MM.1S (cell line): ENCODE results near the gene MTCL1.

ENCODE experiments used
- DNase-seq: peaks from one replicate; pipeline ENCODE4 v3.0.0-alpha.2; 2015
- H2AFZ ChIP-seq: fragments of 300-600 bp; sonication (generic); 2 replicates; pipeline ENCODE4 v1.6.0; 2016; ENCODE audit warnings: antibody characterized with exemption, low read length
- H3F3A ChIP-seq: fragments of 300-600 bp; sonication (generic); 2 replicates; pipeline ENCODE4 v1.6.1; 2016; ENCODE audit warnings: mild to moderate bottlenecking, antibody characterized with exemption, low read length, moderate library complexity, mixed read lengths; ENCODE audit not compliant: insufficient read depth
- H3K27ac ChIP-seq: fragments of 300-600 bp; sonication (generic); 2 replicates; pipeline ENCODE4 v1.5.1; 2016; ENCODE audit warnings: mild to moderate bottlenecking, low read length
- H3K27me3 ChIP-seq: fragments of 300-600 bp; sonication (generic); replicated peaks from 2 replicates; pipeline ENCODE4 v1.6.0; 2016; ENCODE audit warnings: low read length; ENCODE audit not compliant: insufficient read depth
- H3K36me3 ChIP-seq: fragments of 300-600 bp; sonication (generic); replicated peaks from 2 replicates; pipeline ENCODE4 v1.6.1; 2016; ENCODE audit warnings: mild to moderate bottlenecking, low read length, mixed read lengths; ENCODE audit not compliant: insufficient read depth
- H3K4me1 ChIP-seq: fragments of 300-600 bp; sonication (generic); 2 replicates; pipeline ENCODE4 v1.6.1; 2016; ENCODE audit warnings: low read length, mixed read lengths
- H3K4me2 ChIP-seq: fragments of 300-600 bp; sonication (generic); 2 replicates; pipeline ENCODE4 v1.6.0; 2016; ENCODE audit warnings: low read depth, low read length
- H3K4me3 ChIP-seq: fragments of 300-600 bp; sonication (generic); 2 replicates; pipeline ENCODE4 v1.5.1; 2016; ENCODE audit warnings: low read length, mixed read lengths
- H3K79me2 ChIP-seq: fragments of 300-600 bp; sonication (generic); 2 replicates; pipeline ENCODE4 v1.6.1; 2016; ENCODE audit warnings: mixed run types, low read length, mixed read lengths
- H3K9ac ChIP-seq: fragments of 300-600 bp; sonication (generic); 2 replicates; pipeline ENCODE4 v1.6.1; 2016; ENCODE audit warnings: low read length, mixed read lengths
- H3K9me2 ChIP-seq: fragments of 300-600 bp; sonication (generic); replicated peaks from 2 replicates; pipeline ENCODE4 v1.6.1; 2016; ENCODE audit warnings: mild to moderate bottlenecking, low read length, mixed read lengths; ENCODE audit not compliant: insufficient read depth
- H3K9me3 ChIP-seq: fragments of 300-600 bp; sonication (generic); replicated peaks from 2 replicates; pipeline ENCODE4 v1.6.1; 2016; ENCODE audit warnings: mild to moderate bottlenecking, low read length, mixed read lengths; ENCODE audit not compliant: insufficient read depth
- H4K20me1 ChIP-seq: fragments of 300-600 bp; sonication (generic); 2 replicates; pipeline ENCODE4 v1.6.1; 2016; ENCODE audit warnings: mild to moderate bottlenecking, low read length, moderate library complexity, mixed read lengths; ENCODE audit not compliant: insufficient read depth
- EZH2 ChIP-seq: fragments of 300-600 bp; sonication (generic); optimal IDR thresholded peaks from 2 replicates; pipeline ENCODE3; 2017; ENCODE audit warnings: low read depth, mild to moderate bottlenecking, antibody characterized with exemption, low read length, mixed read lengths
- EZH2phosphoT487 ChIP-seq: fragments of 300-600 bp; sonication (generic); IDR thresholded peaks from 2 replicates; pipeline ENCODE4 v1.6.1; 2018; ENCODE audit warnings: antibody characterized with exemption, low read length
- TF ChIP-seq, protein P1 (sequence below): fragments of 300-600 bp; sonication (generic); IDR thresholded peaks from 2 replicates; pipeline ENCODE4 v1.5.1; 2016; ENCODE audit warnings: antibody characterized with exemption, low read length, mixed read lengths

Gene MTCL1

DNA sequence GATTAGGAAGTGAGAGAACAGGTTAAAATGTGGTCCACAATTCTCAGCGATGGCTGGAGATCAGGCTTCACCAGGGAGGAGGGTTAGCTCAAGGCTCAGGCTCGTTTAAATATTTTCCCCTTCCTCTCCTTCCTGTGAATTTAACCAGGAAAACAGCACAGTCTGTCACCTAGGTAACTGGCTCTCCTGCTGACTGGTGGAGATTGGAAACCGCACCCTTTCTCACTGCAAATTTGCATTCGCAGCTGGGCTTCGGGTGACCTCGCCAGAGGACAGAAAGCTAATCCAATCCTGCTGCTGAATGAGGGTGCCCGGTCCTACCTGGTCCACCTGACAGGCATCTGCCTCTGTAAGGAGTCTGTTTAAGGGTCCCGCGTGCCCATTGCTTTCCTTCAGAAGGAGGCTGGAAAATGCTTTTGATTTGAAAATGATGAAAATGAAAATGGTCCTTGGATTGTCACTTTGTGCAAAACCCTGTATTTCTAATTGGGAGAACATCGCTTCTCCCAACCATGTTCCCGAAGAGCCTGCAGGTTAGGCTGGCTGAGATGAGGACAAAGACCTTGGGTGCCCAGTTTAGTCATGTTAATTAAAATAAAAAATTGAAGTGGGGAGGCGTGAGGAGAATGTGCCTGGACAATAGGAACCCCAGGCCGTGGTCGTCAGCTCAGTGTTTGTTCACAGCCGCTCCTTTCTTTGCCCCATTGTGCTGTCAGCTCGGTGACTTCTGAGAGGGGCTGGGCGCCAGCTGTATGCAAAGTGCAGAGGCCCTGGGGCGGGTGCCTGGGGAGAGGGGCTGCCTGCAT is 43.4 kb upstream of the MTCL1 start:
- peaks cover 12% of the 10 kb centered on the region; the same call in 1 of the 2 replicates for H3K4me1 ChIP-seq
- peak overlapping the region; percentile 4; the same call in 1 of the 2 replicates for H3K27ac ChIP-seq
- H3K9me3 ChIP-seq, result no peaks in the 10 kb centered on the region
- H3K4me2 ChIP-seq, result peak overlapping the region; percentile 75
- H3K36me3 ChIP-seq, result no peaks in the 10 kb centered on the region
- no peaks in the 10 kb centered on the region for H3K79me2 ChIP-seq
- H3K9ac ChIP-seq, result peak overlapping the region; percentile 15; the same call in 1 of the 2 replicates
- H2AFZ ChIP-seq, result peak overlapping the region; percentile 62
- no peaks in the 10 kb centered on the region for H3F3A ChIP-seq
- H4K20me1 ChIP-seq, result no peaks in the 10 kb centered on the region
- no peaks in the 10 kb centered on the region for H3K27me3 ChIP-seq
- H3K9me2 ChIP-seq, result no peaks in the 10 kb centered on the region
- peak; percentile 44 for DNase-seq
- no peak for TF ChIP-seq EZH2phosphoT487
- TF ChIP-seq, protein P1, sequence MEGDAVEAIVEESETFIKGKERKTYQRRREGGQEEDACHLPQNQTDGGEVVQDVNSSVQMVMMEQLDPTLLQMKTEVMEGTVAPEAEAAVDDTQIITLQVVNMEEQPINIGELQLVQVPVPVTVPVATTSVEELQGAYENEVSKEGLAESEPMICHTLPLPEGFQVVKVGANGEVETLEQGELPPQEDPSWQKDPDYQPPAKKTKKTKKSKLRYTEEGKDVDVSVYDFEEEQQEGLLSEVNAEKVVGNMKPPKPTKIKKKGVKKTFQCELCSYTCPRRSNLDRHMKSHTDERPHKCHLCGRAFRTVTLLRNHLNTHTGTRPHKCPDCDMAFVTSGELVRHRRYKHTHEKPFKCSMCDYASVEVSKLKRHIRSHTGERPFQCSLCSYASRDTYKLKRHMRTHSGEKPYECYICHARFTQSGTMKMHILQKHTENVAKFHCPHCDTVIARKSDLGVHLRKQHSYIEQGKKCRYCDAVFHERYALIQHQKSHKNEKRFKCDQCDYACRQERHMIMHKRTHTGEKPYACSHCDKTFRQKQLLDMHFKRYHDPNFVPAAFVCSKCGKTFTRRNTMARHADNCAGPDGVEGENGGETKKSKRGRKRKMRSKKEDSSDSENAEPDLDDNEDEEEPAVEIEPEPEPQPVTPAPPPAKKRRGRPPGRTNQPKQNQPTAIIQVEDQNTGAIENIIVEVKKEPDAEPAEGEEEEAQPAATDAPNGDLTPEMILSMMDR, result no peak
- TF ChIP-seq EZH2, result no peak
- H3K4me3 ChIP-seq, result peak overlapping the region; percentile 44

DNA sequence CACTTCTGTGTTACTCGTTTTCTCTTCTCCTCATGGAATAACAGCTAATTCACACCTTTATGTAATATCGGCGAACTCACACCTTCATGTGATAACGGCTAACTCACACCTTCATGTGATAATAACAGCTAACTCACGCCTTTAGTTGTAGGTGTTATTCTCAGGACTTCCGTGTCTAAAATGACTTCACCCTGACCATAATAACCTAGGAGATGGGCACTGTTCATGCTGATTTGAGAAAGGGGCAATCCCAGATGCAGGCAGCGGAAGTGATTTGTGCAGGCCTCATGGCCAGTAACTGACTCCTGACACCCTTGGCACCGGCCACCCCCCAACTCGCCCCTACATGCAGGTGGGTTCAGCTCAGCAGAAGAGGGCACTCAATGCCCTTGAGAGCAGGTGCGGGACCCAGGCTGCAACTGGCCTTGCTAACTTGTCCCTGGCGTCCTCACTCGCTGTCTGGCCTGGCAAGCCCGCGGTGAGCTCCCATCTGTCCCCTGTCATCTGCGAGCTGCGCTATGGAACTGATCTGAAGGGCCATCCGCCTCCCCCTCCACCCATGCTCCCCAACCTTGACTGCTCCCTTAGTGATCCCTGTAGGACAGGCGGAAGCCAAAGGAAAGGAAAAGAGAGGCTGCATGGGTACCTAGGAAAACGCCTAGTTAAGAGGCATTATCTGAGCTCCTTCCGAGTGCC is 42.6 kb upstream of the MTCL1 start:
- Histone ChIP-seq H3K27ac (no peak overlapping the region), H3K4me1 (peaks cover 12% of the 10 kb centered on the region; the same call in 1 of the 2 replicates), H3K4me2 (no peak overlapping the region), H3K9me3 (no peaks in the 10 kb centered on the region), H3K79me2 (no peaks in the 10 kb centered on the region), H4K20me1 (no peaks in the 10 kb centered on the region), H3K36me3 (no peaks in the 10 kb centered on the region), H3K27me3 (no peaks in the 10 kb centered on the region), H3K9me2 (no peaks in the 10 kb centered on the region), H3K9ac (no peak overlapping the region), H3K4me3 (no peak overlapping the region), H3F3A (no peaks in the 10 kb centered on the region), H2AFZ (no peak overlapping the region)
- DNase-seq, result no peak
- no peak for TF ChIP-seq EZH2
- TF ChIP-seq, protein P1, result no peak
- no peak for TF ChIP-seq EZH2phosphoT487

DNA sequence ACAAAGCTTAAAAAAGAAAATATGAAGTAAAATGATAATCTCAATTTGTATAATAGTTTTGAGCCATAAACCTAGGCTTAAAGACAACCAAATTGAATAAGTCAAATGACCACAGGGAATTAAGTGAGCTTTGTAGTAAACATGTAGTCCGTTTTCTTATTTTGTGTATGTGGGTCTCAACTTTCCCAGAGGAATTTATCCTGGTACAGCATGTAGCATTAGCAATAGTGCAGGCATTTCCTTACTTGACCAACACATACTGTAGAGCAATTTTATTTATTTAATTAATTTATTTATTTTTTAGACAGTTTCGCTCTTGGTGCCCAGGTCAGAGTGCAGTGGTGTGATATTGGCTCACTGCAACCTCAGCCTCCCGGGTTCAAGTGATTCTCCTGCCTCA is 37.5 kb upstream of the MTCL1 start:
- Histone ChIP-seq H3K27me3 (no peaks in the 10 kb centered on the region), H3K9me2 (no peaks in the 10 kb centered on the region), H3K27ac (no peak overlapping the region), H2AFZ (no peak overlapping the region), H3K9ac (no peak overlapping the region), H3K4me1 (peaks cover 6% of the 10 kb centered on the region), H3K36me3 (no peaks in the 10 kb centered on the region), H3F3A (peaks cover 3% of the 10 kb centered on the region), H4K20me1 (no peaks in the 10 kb centered on the region), H3K4me2 (no peak overlapping the region), H3K79me2 (no peaks in the 10 kb centered on the region), H3K4me3 (no peak overlapping the region), H3K9me3 (no peaks in the 10 kb centered on the region)
- no peak for DNase-seq
- no peak for TF ChIP-seq EZH2
